ENCODE measurements around the gene LMF2.

DNA sequence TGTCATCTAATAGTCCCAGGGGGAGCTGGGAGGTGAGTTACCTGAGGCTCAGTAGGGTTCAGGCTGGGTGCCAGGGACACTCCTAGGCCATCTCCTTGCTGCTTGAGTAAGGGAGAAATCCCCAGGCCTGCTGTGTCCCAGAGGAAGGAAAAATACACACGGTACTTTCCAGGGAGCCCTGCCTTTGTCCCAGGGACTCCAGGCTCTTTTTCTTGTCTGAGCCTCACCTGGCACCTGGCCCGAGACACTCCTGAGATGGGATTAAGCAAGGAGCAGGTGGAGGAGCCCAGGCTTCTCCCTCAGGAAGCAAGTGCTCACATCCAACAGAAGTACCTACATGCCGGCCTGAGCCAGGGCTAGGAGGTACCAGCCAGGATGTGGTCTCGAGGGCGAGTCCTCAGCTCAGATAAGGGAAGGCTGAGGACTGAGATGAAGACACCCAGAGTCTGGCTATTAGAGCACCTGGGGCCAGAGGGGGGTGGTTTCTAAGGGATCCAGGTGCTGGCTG is 37.3 kb upstream of the LMF2 start:
- TF ChIP-seq, protein P1, sequence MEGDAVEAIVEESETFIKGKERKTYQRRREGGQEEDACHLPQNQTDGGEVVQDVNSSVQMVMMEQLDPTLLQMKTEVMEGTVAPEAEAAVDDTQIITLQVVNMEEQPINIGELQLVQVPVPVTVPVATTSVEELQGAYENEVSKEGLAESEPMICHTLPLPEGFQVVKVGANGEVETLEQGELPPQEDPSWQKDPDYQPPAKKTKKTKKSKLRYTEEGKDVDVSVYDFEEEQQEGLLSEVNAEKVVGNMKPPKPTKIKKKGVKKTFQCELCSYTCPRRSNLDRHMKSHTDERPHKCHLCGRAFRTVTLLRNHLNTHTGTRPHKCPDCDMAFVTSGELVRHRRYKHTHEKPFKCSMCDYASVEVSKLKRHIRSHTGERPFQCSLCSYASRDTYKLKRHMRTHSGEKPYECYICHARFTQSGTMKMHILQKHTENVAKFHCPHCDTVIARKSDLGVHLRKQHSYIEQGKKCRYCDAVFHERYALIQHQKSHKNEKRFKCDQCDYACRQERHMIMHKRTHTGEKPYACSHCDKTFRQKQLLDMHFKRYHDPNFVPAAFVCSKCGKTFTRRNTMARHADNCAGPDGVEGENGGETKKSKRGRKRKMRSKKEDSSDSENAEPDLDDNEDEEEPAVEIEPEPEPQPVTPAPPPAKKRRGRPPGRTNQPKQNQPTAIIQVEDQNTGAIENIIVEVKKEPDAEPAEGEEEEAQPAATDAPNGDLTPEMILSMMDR (IDR thresholded peaks at IDR 0.05), result no peak
- TF ChIP-seq POLR2A (IDR thresholded peaks at IDR 0.05) (no peak), POLR2AphosphoS5 (IDR thresholded peaks at IDR 0.05; ENCODE audit: insufficient read depth in 1 of 2, low read depth in 1 of 2) (no peak)
